Endothelial cell of umbilical vein (primary cell): ENCODE results near the gene FAM53A. TPM values are rescaled to one million over a fixed set of nuclear protein-coding genes. Genes with fewer than 3 reads are reported as not detected.

Source experiments
- BruUV-seq: library from RNA; stranded (reverse); fragments of 400-500 nt; replicated peaks from 2 replicates; lab custom pipeline; 2021; lab: Mats Ljungman, UMichigan
- CTCF ChIA-PET: fragments of 300-600, 350-600 bp; sonication (Branson Sonifier 250); formaldehyde crosslinking; loops from one replicate; lab custom pipeline; 2021; ENCODE audit warnings: antibody characterized with exemption, inconsistent platforms; lab: Charles Lee
- POLR2A ChIA-PET: fragments of 300-600, 350-600 bp; sonication (Branson Sonifier 250); formaldehyde crosslinking; loops from one replicate; lab custom pipeline; 2021; ENCODE audit warnings: antibody characterized with exemption, inconsistent platforms; lab: Charles Lee
- DNase-seq: peaks from one replicate; pipeline ENCODE4 v3.0.0-alpha.2; 2011; ENCODE audit warnings: low read depth, low spot score
- FAIRE-seq: peaks from 2 replicates; lab custom pipeline; 2011; peaks lifted over from hg19 to GRCh38; lab: Jason Lieb, UNC
- H2AFZ ChIP-seq: 2 replicates; pipeline ENCODE4 v1.6.0; 2012; ENCODE audit warnings: low read depth, low read length, control low read depth, inconsistent platforms
- H3K27ac ChIP-seq: 2 replicates; pipeline ENCODE4 v1.5.1; 2011; ENCODE audit warnings: low read depth, mild to moderate bottlenecking, control low read depth, low read length, moderate library complexity; ENCODE audit not compliant: insufficient read depth
- H3K27me3 ChIP-seq, 2 experiments: 2 replicates each; pipeline versions ENCODE4 v1.6.0 to v1.6.1; 2011; ENCODE audit warnings: low read length in 2 of 2, mixed read lengths in 1 of 2; ENCODE audit not compliant: control insufficient read depth in 2 of 2, insufficient read depth in 2 of 2
- H3K36me3 ChIP-seq, 2 experiments: 2 replicates in 1 of 2; 3 replicates in 1 of 2; pipeline ENCODE4 v1.5.1; 2011; ENCODE audit warnings: low read length in 2 of 2, mild to moderate bottlenecking in 1 of 2, moderate library complexity in 1 of 2; ENCODE audit not compliant: control insufficient read depth in 2 of 2, insufficient read depth in 2 of 2; ENCODE audit errors: extremely low read depth in 1 of 2
- H3K4me1 ChIP-seq: 3 replicates; pipeline ENCODE4 v1.5.1; 2011; ENCODE audit warnings: mild to moderate bottlenecking, low read length; ENCODE audit not compliant: control insufficient read depth, insufficient read depth; ENCODE audit errors: extremely low read depth
- H3K4me2 ChIP-seq: 2 replicates; pipeline ENCODE4 v1.6.1; 2011; ENCODE audit warnings: low read length, control low read depth, mixed read lengths; ENCODE audit not compliant: insufficient read depth
- H3K4me3 ChIP-seq, 3 experiments: fragments of 200-600 bp in 1 of 3; sonication (generic), shearing (Covaris generic) in 1 of 3; replicated peaks in 1 of 3; 2 replicates each; pipeline ENCODE4 v1.5.1; 2011 to 2016; ENCODE audit warnings: control low read depth in 3 of 3, low read length in 3 of 3, mild to moderate bottlenecking in 2 of 3, inconsistent platforms in 1 of 3, low read depth in 1 of 3, moderate library complexity in 1 of 3; ENCODE audit not compliant: insufficient read depth in 1 of 3
- H3K79me2 ChIP-seq: 2 replicates; pipeline ENCODE4 v1.6.0; 2012; ENCODE audit warnings: low read length, inconsistent platforms; ENCODE audit not compliant: control insufficient read depth, insufficient read depth
- H3K9ac ChIP-seq: replicated peaks from 2 replicates; pipeline ENCODE3; 2011; ENCODE audit warnings: low read length, control low read depth; ENCODE audit not compliant: insufficient read depth; ENCODE audit errors: extremely low read depth
- H3K9me1 ChIP-seq: replicated peaks from 3 replicates; pipeline ENCODE4 v1.6.0; 2011; ENCODE audit warnings: mild to moderate bottlenecking, low read length; ENCODE audit not compliant: control insufficient read depth, insufficient read depth; ENCODE audit errors: extremely low read depth
- H3K9me3 ChIP-seq: replicated peaks from 2 replicates; pipeline ENCODE4 v1.5.1; 2012; ENCODE audit warnings: low read length, inconsistent platforms; ENCODE audit not compliant: control insufficient read depth, insufficient read depth
- H4K20me1 ChIP-seq: replicated peaks from 2 replicates; pipeline ENCODE3; 2011; ENCODE audit warnings: mild to moderate bottlenecking, low read length; ENCODE audit not compliant: control insufficient read depth, insufficient read depth; ENCODE audit errors: extremely low read depth
- CTCF ChIP-seq, 2 donors: IDR thresholded peaks; 1 replicate in 1 of 2; 2 replicates in 1 of 2; pipeline ENCODE4 v1.5.1; 2011; ENCODE audit warnings: low read length in 2 of 2, mild to moderate bottlenecking in 2 of 2, moderate library complexity in 2 of 2, control low read depth in 1 of 2, inconsistent platforms in 1 of 2, low read depth in 1 of 2; ENCODE audit not compliant: insufficient read depth in 1 of 2; ENCODE audit errors: extremely low read depth in 1 of 2
- EZH2 ChIP-seq: IDR thresholded peaks from 2 replicates; pipeline ENCODE4 v1.6.1; 2012; ENCODE audit warnings: borderline replicate concordance, low read depth, mild to moderate bottlenecking, moderate library complexity, low read length, inconsistent platforms; ENCODE audit not compliant: severe bottlenecking
- FOS ChIP-seq: IDR thresholded peaks from 2 replicates; pipeline ENCODE4 v1.6.1; 2011; ENCODE audit warnings: mild to moderate bottlenecking, low read length, moderate library complexity, borderline replicate concordance; ENCODE audit not compliant: insufficient read depth
- GATA2 ChIP-seq: IDR thresholded peaks from 2 replicates; pipeline ENCODE4 v1.7.0; 2011; ENCODE audit warnings: low read depth, mild to moderate bottlenecking, moderate library complexity, mixed read lengths, low read length; ENCODE audit not compliant: insufficient read length, insufficient read depth
- JUN ChIP-seq: IDR thresholded peaks from 2 replicates; pipeline ENCODE4 v1.6.1; 2011; ENCODE audit warnings: borderline replicate concordance, low read depth; ENCODE audit not compliant: insufficient read length, insufficient read depth
- MYC ChIP-seq: IDR thresholded peaks from one replicate; pipeline ENCODE4 v1.6.1; 2011; ENCODE audit warnings: mild to moderate bottlenecking, low read depth, low read length
- POLR2A ChIP-seq: IDR thresholded peaks from 2 replicates; pipeline ENCODE4 v1.6.1; 2012; ENCODE audit warnings: low read depth, mild to moderate bottlenecking, control low read depth, low read length
- POLR2AphosphoS5 ChIP-seq: IDR thresholded peaks from 2 replicates; pipeline ENCODE4 v1.6.1; 2012; ENCODE audit warnings: low read depth, mild to moderate bottlenecking, control low read depth, low read length, moderate library complexity; ENCODE audit not compliant: insufficient read depth
- dilution Hi-C: fragments of 300-500 bp; cut with MboI; formaldehyde crosslinking; loops from one replicate; pipeline ENCODE4 v1.15.0; 2019; ENCODE audit warnings: low sequenced_read_pairs; ENCODE audit not compliant: extremely low pct_ligation_motif_present
- intact Hi-C: fragments of 100-400 bp; cut with micrococcal nuclease; formaldehyde crosslinking; loops from one replicate; pipeline ENCODE4 v1.10.0; 2022
- polyA plus RNA-seq, 4 experiments: library from polyadenylated mRNA; depleted of rRNA in 3 of 4; stranded (reverse) in 3 of 4; unstranded in 1 of 4; fragments of >200 nt; gene quantifications; 2 replicates each; pipeline versions ENCODE4 v1.2.1 to v1.2.3, GENCODE V29; 2011 to 2012; ENCODE audit warnings: missing spikeins in 1 of 4
- total RNA-seq: library from RNA; stranded (reverse); gene quantifications from 2 replicates; pipeline ENCODE4 v1.2.3, GENCODE V29; 2021
- TF ChIP-seq, protein P1 (sequence below): IDR thresholded peaks from 2 replicates; pipeline ENCODE4 v1.6.1; 2011; ENCODE audit not compliant: insufficient read depth, insufficient read length

The FAM53A gene
- total and polyA plus RNA-seq, 2 donors (not counting 3 experiments of a cell fraction or from before 2014, with no cell fraction given): 1.3 to 1.7 TPM

DNA sequence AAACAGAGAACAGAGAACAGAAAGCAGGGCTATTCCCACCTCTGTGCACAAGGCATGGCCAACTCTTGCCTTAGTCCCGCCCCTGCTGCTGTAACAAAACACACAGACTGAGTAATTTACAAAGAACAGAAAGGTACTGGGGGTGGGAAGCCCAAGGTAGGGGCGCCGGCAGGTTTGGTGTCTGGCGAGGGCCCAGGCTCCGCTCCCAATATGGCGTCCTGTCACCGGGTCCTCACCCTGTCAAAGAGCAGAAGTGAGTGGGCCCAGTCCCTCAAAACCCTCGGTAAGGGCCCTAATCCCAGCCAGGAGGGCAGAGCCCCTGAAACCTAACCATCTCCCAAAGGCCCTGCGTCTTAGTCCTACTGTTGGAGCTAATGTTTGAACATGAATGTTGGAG is 71.0 kb downstream of the FAM53A start:
- H3K27me3 ChIP-seq: no peaks in the 10 kb centered on the region
- ChIA-PET CTCF (no interaction called here), POLR2A (no interaction called here)
- BruUV-seq: no TSS peak
- H2AFZ ChIP-seq: no peak overlapping the region
- H3K9ac ChIP-seq: no peak overlapping the region
- H3K9me3 ChIP-seq: no peaks in the 10 kb centered on the region
- no peak overlapping the region for H3K4me3 ChIP-seq
- dilution Hi-C loops (no loop called here), intact Hi-C loops (no loop called here)
- DNase-seq (no peak), FAIRE-seq (no peak)
- H4K20me1 ChIP-seq: no peaks in the 10 kb centered on the region
- H3K4me1 ChIP-seq: no peaks in the 10 kb centered on the region
- H3K79me2 ChIP-seq: no peaks in the 10 kb centered on the region
- no peaks in the 10 kb centered on the region for H3K9me1 ChIP-seq
- no peak for TF ChIP-seq CTCF (IDR thresholded peaks at IDR 0.05; ENCODE audit: extremely low read depth in 1 of 2, insufficient read depth in 1 of 2, low read depth in 1 of 2, low read length in 2 of 2)
- TF ChIP-seq, protein P1, sequence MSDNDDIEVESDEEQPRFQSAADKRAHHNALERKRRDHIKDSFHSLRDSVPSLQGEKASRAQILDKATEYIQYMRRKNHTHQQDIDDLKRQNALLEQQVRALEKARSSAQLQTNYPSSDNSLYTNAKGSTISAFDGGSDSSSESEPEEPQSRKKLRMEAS: no peak
- TF ChIP-seq POLR2AphosphoS5: no peak
- no peaks in the 10 kb centered on the region for H3K36me3 ChIP-seq
- no peak overlapping the region for H3K27ac ChIP-seq
- H3K4me2 ChIP-seq: no peak overlapping the region

DNA sequence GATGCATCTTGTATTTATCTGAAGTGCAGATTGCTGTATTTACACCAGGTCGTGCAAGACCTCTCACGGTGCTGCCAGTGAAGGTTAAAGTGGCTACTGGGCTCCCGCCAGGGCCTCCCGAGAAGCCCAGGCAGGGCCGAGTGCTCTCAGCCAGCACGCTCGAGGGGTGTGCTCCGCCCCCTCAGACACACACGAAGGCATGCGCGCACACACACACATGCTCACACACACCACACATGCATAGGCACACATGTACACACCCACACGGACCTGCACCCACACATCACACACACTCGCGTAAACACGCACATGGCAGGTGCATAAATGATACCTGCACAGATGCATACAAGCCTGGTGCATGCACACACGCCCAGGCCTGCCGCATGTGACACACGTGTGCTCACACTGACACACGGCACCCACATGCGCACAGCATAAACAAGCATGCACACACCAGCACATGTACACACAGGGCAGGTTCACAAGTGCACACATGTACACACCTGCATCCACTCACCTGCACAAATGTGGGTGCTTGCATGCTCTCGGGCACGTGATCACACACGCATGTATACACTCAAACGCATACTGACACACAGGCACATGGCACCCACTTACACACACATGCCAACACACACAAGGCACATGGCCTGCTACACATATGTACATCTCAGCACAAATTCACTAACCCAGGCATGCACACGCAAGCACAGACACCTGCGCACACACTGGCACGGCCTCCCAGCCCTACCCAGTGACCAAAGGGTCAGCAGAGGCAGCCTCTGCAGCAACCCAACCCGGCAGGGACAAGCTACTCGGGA is 71.6 kb downstream of the FAM53A start:
- Histone ChIP-seq H3K9me3 (no peaks in the 10 kb centered on the region), H3K4me1 (no peaks in the 10 kb centered on the region), H4K20me1 (no peaks in the 10 kb centered on the region), H3K27me3 (no peaks in the 10 kb centered on the region), H2AFZ (no peak overlapping the region), H3K79me2 (no peaks in the 10 kb centered on the region), H3K4me3 (no peak overlapping the region), H3K27ac (no peak overlapping the region), H3K9me1 (no peaks in the 10 kb centered on the region), H3K4me2 (no peak overlapping the region), H3K36me3 (no peaks in the 10 kb centered on the region), H3K9ac (no peak overlapping the region)
- DNase-seq: no peak
- ChIA-PET POLR2A (no interaction called here), CTCF (no interaction called here)
- no peak for FAIRE-seq
- no TSS peak for BruUV-seq
- no peak for TF ChIP-seq MYC
- no peak for TF ChIP-seq GATA2
- TF ChIP-seq EZH2: no peak
- TF ChIP-seq FOS: no peak
- no peak for TF ChIP-seq POLR2A
- no peak for TF ChIP-seq JUN
- TF ChIP-seq CTCF (IDR thresholded peaks at IDR 0.05; ENCODE audit: extremely low read depth in 1 of 2, insufficient read depth in 1 of 2, low read depth in 1 of 2, low read length in 2 of 2): no peak
- TF ChIP-seq POLR2AphosphoS5: no peak
- TF ChIP-seq, protein P1: no peak
- dilution Hi-C loops: no loop called here
- intact Hi-C loops: no loop called here
